Subcutaneous abdominal adipose tissue (tissue), 5 donors: ENCODE results near the gene CAMK2B.

ENCODE experiments used
- H3K27ac ChIP-seq: one replicate; pipeline ENCODE4 v1.7.0; 2013; ENCODE audit warnings: low read depth, mild to moderate bottlenecking, inconsistent platforms, low read length, moderate library complexity
- H3K27me3 ChIP-seq, 5 donors: one replicate each; pipeline ENCODE4 v1.7.0; 2013; ENCODE audit warnings: low read length in 5 of 5, inconsistent platforms in 1 of 5; ENCODE audit not compliant: control insufficient read depth in 5 of 5, insufficient read depth in 4 of 5
- H3K36me3 ChIP-seq, 5 donors: one replicate each; pipeline ENCODE4 v1.7.0; 2013; ENCODE audit warnings: low read length in 5 of 5; ENCODE audit not compliant: control insufficient read depth in 5 of 5, insufficient read depth in 5 of 5
- H3K4me1 ChIP-seq, 5 donors: one replicate each; pipeline ENCODE4 v1.7.0; 2013; ENCODE audit warnings: low read length in 5 of 5, mild to moderate bottlenecking in 3 of 5, moderate library complexity in 1 of 5; ENCODE audit not compliant: control insufficient read depth in 5 of 5, insufficient read depth in 5 of 5
- H3K4me3 ChIP-seq, 5 donors: one replicate each; pipeline ENCODE4 v1.7.0; 2013; ENCODE audit warnings: low read length in 5 of 5, low read depth in 1 of 5
- H3K9ac ChIP-seq, 5 donors: one replicate each; pipeline ENCODE4 v1.7.0; 2013; ENCODE audit warnings: low read length in 5 of 5, mild to moderate bottlenecking in 4 of 5, moderate library complexity in 3 of 5
- H3K9me3 ChIP-seq, 5 donors: one replicate each; pipeline ENCODE4 v1.7.0; 2013; ENCODE audit warnings: low read length in 5 of 5; ENCODE audit not compliant: control insufficient read depth in 5 of 5
- donor health status: healthy.
- donor health status: healthy.
- donor health status: healthy.
- donor health status: healthy.
- donor health status: healthy.

The CAMK2B gene

DNA sequence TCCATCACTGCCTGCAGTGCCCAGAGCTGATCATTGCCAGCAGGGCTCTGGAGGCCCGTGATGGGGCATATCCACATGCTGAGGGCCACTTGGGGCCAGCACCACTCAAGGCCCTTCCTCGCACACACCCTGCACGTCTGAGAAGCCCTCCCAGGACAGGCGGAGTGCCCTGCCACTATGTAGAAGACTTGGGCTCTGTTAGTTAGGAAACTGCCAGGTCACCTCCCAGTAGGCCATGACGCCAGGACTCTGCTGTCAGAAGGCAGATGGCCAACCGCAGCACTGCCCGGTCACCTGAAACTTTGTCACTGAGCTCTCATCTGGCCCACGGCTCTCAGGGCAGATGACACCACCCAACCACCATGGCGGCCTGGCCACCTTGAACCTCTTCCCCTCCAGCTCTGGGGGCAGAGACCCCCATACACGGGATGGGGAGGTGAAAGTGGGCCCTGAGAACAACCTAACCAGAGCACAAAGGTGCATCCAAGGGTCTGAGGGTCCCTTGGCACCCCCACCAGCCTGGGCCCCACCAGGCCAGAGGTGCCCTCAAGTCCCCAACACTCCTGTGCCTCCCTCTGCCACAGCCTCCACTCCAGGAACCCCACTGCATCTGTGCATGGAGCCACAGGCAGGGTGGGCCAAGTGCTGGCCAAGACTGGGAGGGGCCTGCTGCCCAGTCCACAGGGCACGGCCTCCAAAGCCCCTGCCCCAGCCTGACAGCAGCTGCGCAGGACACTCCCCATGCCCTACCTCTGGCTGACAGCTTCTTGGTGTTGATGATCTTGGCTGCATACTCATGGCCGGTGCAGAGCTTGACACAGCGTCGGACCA is 41.8 kb downstream of the CAMK2B start:
- no peak overlapping the region for H3K27ac ChIP-seq
- no peak overlapping the region for H3K4me3 ChIP-seq
- H3K9ac ChIP-seq = no peak overlapping the region
- H3K9me3 ChIP-seq = no peaks in the 10 kb centered on the region
- no peaks in the 10 kb centered on the region for H3K4me1 ChIP-seq
- H3K36me3 ChIP-seq = no peaks in the 10 kb centered on the region
- H3K27me3 ChIP-seq = peaks cover 0 to 10% (median 2%) of the 10 kb centered on the region in 5 donors

- Histone ChIP-seq H3K27ac (no peak overlapping the region), H3K9ac (no peak overlapping the region), H3K4me3 (no peak overlapping the region), H3K9me3 (no peaks in the 10 kb centered on the region), H3K27me3 (peaks cover 0 to 10% (median 0%) of the 10 kb centered on the region in 5 donors), H3K36me3 (no peaks in the 10 kb centered on the region), H3K4me1 (no peaks in the 10 kb centered on the region)
Measured at GRCh38 chr7:44282601-44283171, 42.7 kb downstream of the CAMK2B start.

DNA sequence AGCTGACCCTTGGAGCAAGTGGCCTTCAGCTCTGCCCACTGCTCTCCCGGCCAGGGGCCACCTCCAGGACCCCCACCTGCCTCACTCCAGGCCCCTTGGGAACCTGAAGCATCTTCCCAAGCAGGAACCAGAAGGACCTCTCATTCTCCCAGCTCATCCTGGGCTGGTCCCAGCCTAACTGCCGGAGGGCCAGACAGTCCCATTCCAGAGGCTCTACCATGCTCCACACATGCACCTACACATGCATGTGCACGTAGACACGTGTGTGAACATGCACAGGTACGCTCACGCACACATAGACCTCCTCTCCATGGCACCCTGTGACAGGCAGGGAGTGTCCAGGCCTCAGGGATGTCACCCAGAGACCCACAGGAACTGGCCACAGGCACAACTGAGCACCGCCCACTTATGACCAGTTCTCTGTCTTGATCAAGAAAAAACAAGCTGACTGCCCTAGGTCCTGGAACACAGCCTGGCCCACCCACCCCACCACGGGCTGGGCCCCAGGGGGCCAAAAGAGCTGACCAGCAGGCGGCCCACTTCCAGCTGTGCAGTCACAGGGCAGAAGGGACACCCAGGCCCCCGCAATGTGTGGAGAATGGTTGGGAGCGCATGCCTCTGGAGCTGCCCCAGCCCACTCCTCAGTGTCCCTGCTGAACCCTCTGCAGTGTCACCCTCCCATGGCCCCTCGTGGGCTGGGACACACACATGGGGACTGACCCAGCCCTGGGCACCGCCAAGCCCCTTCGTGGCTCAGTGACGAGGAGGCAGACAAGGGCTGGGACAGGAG is 43.4 kb downstream of the CAMK2B start:
- no peaks in the 10 kb centered on the region for H3K36me3 ChIP-seq
- H3K9ac ChIP-seq = no peak overlapping the region
- H3K27me3 ChIP-seq = peaks cover 0 to 10% (median 0%) of the 10 kb centered on the region in 5 donors
- no peaks in the 10 kb centered on the region for H3K4me1 ChIP-seq
- H3K27ac ChIP-seq = no peak overlapping the region
- no peaks in the 10 kb centered on the region for H3K9me3 ChIP-seq
- H3K4me3 ChIP-seq = no peak overlapping the region

- Histone ChIP-seq H3K27me3 (peaks cover 0 to 11% (median 4%) of the 10 kb centered on the region in 5 donors), H3K9ac (no peak overlapping the region), H3K36me3 (no peaks in the 10 kb centered on the region), H3K27ac (no peak overlapping the region), H3K4me1 (no peaks in the 10 kb centered on the region), H3K4me3 (no peak overlapping the region), H3K9me3 (no peaks in the 10 kb centered on the region)
Measured at GRCh38 chr7:44280993-44281721, 44.2 kb downstream of the CAMK2B start.

DNA sequence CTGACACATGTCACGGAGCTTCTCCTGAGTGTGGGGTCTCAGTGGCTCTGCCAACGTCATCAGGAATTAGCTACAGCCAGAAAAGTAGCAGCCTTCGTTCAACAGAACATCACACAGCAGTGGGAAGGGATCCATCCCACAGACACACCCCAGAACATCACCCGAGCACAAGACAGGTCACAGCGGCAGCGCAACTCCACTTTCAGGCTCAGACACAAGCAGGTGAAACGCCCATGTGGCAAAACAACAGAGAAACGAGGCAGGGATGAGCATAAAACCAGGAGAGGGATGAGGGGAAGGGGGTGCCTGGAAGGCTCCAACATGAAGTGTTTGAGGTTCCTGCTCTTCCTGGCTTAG is 44.8 kb downstream of the CAMK2B start:
- H3K9me3 ChIP-seq = no peaks in the 10 kb centered on the region
- H3K4me3 ChIP-seq = no peak overlapping the region
- no peak overlapping the region for H3K27ac ChIP-seq
- no peaks in the 10 kb centered on the region for H3K4me1 ChIP-seq
- H3K27me3 ChIP-seq = peaks cover 0 to 12% (median 7%) of the 10 kb centered on the region in 5 donors
- H3K9ac ChIP-seq = no peak overlapping the region
- H3K36me3 ChIP-seq = no peaks in the 10 kb centered on the region

DNA sequence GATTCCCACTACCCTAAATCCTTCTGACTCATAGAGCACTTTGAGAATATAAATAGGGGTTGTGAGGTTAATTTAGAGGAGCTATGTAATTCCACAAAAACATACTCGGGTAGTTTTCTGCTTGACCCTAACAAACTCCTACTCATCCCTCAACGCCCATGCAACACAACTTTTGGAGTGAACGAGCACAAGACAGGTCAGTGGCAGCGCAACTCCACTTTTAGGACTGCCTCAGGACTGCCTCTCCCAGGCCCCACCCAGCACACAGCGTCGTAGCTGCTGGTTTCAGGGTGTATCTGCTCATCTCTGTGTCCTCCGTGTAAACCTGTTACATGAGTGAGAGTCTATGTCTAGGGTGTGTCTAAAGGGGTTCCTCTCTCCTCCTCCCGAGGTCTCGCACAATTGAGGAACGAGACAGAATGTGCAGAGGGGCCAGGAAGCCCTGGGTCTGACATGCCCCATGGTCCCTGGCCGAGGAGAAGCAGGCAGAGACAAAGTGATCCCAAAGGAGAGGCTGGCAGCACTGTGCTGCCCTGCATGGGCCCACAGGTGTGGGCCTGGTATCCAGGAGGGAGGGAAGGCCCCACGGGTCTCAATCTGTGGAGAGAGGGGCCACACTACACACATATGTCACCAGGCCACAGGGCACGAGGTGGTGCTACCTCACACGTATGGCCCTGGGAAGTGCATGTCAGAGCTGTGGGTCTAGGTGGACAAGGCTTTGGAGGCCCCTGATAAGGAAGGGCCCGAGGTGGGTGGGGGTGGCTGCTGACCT is 45.5 kb downstream of the CAMK2B start:
- Histone ChIP-seq H3K4me1 (no peaks in the 10 kb centered on the region), H3K9me3 (no peaks in the 10 kb centered on the region), H3K9ac (no peak overlapping the region), H3K4me3 (no peak overlapping the region), H3K27me3 (peaks cover 0 to 14% (median 9%) of the 10 kb centered on the region in 5 donors), H3K36me3 (no peaks in the 10 kb centered on the region), H3K27ac (no peak overlapping the region)

GRCh38 chr7:44279286-44279685 is 46.1 kb downstream of the CAMK2B start:
- H3K4me3 ChIP-seq = no peak overlapping the region
- H3K4me1 ChIP-seq = no peaks in the 10 kb centered on the region
- peaks cover 0 to 14% (median 9%) of the 10 kb centered on the region in 5 donors for H3K27me3 ChIP-seq
- H3K36me3 ChIP-seq = no peaks in the 10 kb centered on the region
- no peaks in the 10 kb centered on the region for H3K9me3 ChIP-seq
- no peak overlapping the region for H3K27ac ChIP-seq
- H3K9ac ChIP-seq = no peak overlapping the region

DNA sequence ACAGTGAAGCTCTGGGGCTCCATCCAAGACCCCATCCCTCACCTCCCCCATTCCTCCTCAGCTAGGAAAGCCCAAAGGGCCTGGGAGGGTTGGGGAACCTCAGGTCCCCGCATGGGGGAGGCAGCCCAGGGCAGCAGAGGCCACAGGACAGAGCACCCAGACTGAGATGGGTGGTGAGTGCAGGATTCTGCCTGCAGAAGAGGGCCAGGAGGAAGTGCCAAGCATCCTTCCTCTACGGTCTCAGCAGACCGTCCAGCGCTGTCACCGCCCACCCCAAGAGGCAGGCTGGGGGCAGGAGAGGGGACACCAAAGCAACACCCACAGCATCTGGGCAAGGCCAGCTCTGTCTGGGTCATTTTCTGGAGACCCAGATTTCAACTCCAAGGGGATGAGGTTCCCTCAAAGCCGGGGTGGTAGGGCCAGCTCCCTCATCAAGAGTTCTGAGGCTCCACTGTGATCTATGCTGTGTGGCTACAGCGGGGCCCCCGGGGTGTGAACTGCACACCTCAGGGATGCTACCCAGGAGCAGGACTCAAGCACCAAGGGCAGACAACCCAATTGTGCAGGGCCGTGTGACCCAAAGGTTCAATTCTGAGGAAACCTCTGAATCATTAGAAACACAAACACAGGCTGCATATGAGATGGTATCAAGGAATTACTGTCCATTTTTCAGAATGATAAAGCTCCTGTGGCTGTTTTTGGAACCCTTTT is 46.8 kb downstream of the CAMK2B start:
- no peak overlapping the region for H3K4me3 ChIP-seq
- no peaks in the 10 kb centered on the region for H3K9me3 ChIP-seq
- H3K9ac ChIP-seq = no peak overlapping the region
- no peaks in the 10 kb centered on the region for H3K36me3 ChIP-seq
- no peaks in the 10 kb centered on the region for H3K4me1 ChIP-seq
- H3K27ac ChIP-seq = no peak overlapping the region
- peaks cover 0 to 14% (median 9%) of the 10 kb centered on the region in 5 donors for H3K27me3 ChIP-seq

GRCh38 chr7:44277851-44278250 is 47.5 kb downstream of the CAMK2B start:
- Histone ChIP-seq H3K9me3 (no peaks in the 10 kb centered on the region), H3K27me3 (peaks cover 0 to 14% (median 9%) of the 10 kb centered on the region in 5 donors), H3K27ac (no peak overlapping the region), H3K4me1 (no peaks in the 10 kb centered on the region), H3K4me3 (no peak overlapping the region), H3K9ac (no peak overlapping the region), H3K36me3 (no peaks in the 10 kb centered on the region)
